Measurements from ENCODE around the gene PTPRT. TPM values are rescaled to one million over a fixed set of nuclear protein-coding genes. Genes with fewer than 3 reads are reported as not detected.

PTPRT gene
- total and polyA plus RNA-seq, 2 of the 13 experiments (the other 11 are each of a cell fraction or from before 2014, with no cell fraction given), result under 0.01 to 0.09 TPM

- BruUV-seq (replicated peaks), result no TSS peak
- ChIA-PET POLR2A (no interaction called here), CTCF (ENCODE audit: low intra/inter-chr PET ratio, low total read pairs) (no interaction called here)
- Histone ChIP-seq H2AFZ (ENCODE audit: low read length) (no peak overlapping the region), H4K20me1 (ENCODE audit: insufficient read depth, low read length) (no peaks in the 10 kb centered on the region), H3K9me3 (ENCODE audit: low read length) (peaks cover 77% of the 10 kb centered on the region), H3K79me2 (ENCODE audit: insufficient read depth, low read length) (no peaks in the 10 kb centered on the region), H3K4me2 (ENCODE audit: low read depth, low read length) (no peak overlapping the region), H3K27ac (ENCODE audit: extremely low read length, insufficient read depth, low read length) (no peak overlapping the region), H3K4me1 (ENCODE audit: insufficient read depth, low read length) (no peaks in the 10 kb centered on the region), H3K9ac (ENCODE audit: insufficient read depth, low read depth, low read length) (no peak overlapping the region), H3K36me3 (replicated peaks in 1 of 2; ENCODE audit: control insufficient read depth in 1 of 2, insufficient read depth in 2 of 2, low read length in 2 of 2) (no peaks in the 10 kb centered on the region), H3K4me3 (replicated peaks in 1 of 3; ENCODE audit: insufficient read depth in 1 of 3, low read depth in 2 of 3, low read length in 3 of 3) (no peak overlapping the region), H3K27me3 (ENCODE audit: control insufficient read depth in 1 of 2, insufficient read depth in 2 of 2, low read length in 2 of 2) (no peaks in the 10 kb centered on the region)
- TF ChIP-seq TSC22D2 (CRISPR knock-in tag; IDR thresholded peaks at IDR 0.05; ENCODE audit: borderline replicate concordance), result no peak
- no peak for TF ChIP-seq HDAC6 (IDR thresholded peaks at IDR 0.05; ENCODE audit: low read depth, low read length)
- no peak for TF ChIP-seq HNF4G (IDR thresholded peaks at IDR 0.05; ENCODE audit: borderline replicate concordance, low read depth, low read length)
- TF ChIP-seq HNF4G (CRISPR knock-in tag; IDR thresholded peaks at IDR 0.05; ENCODE audit: borderline replicate concordance, low read depth), result no peak
- TF ChIP-seq SMAD1 (CRISPR knock-in tag; IDR thresholded peaks at IDR 0.05; ENCODE audit: borderline replicate concordance, low read depth), result no peak
- no peak for TF ChIP-seq ZNF777 (CRISPR knock-in tag; IDR thresholded peaks at IDR 0.05)
- FAIRE-seq (no peak), DNase-seq (ENCODE audit: low spot score) (no peak), ATAC-seq (no peak)
- in situ Hi-C loops (cut with HindIII; ENCODE audit: extremely low pct_ligation_motif_present, low pct_unique_long_range_greater_than_20kb) (no loop called here), intact Hi-C loops (cut with micrococcal nuclease; ENCODE audit: unreplicated experiment) (no loop called here)
Measured at GRCh38 chr20:42852691-42853090, 337.0 kb downstream of the PTPRT start.

DNA sequence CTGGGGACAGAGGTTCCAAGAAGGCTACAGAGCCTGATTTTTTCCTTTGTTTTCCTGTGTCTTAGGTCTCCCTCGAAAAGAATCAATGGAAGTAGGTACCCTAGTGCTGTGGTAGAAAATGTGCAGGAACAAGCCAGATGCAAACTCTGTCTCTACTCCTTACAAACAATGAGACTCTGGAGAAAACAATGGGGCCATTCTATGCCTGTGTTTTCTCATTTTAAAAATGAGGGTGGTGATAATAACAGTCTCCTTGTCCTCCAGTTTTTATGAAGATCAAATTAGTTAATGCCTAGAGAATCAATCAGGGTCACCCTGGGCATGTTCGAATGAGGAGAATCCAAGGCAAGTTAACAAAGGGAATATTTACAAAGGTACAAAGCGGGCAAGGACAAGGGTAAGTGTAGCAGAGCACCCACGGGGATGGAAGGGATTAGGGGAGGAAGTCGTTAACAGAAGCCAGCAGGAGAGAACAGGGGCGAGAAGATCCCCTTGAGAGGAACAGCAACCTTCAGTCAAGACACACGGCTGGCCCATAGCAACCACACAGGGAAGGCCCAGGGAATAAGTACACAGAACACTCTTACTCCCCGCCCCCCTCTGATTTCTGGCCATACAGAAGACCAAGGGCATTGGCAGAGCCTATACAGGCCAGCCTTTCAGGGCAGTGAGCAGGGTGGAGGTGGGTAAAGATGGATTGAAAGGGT lies 342.8 kb downstream of the PTPRT start:
- DNase-seq (ENCODE audit: low spot score) (no peak), ATAC-seq (no peak), FAIRE-seq (no peak)
- intact Hi-C loops (cut with micrococcal nuclease; ENCODE audit: unreplicated experiment) (no loop called here), in situ Hi-C loops (cut with HindIII; ENCODE audit: extremely low pct_ligation_motif_present, low pct_unique_long_range_greater_than_20kb) (no loop called here)
- ChIA-PET POLR2A (no interaction called here), CTCF (ENCODE audit: low intra/inter-chr PET ratio, low total read pairs) (no interaction called here)
- Histone ChIP-seq H4K20me1 (ENCODE audit: insufficient read depth, low read length) (no peaks in the 10 kb centered on the region), H3K4me3 (replicated peaks in 1 of 3; ENCODE audit: insufficient read depth in 1 of 3, low read depth in 2 of 3, low read length in 3 of 3) (no peak overlapping the region), H3K27ac (ENCODE audit: extremely low read length, insufficient read depth, low read length) (no peak overlapping the region), H3K9me3 (ENCODE audit: low read length) (peaks cover 86% of the 10 kb centered on the region), H3K36me3 (replicated peaks in 1 of 2; ENCODE audit: control insufficient read depth in 1 of 2, insufficient read depth in 2 of 2, low read length in 2 of 2) (no peaks in the 10 kb centered on the region), H2AFZ (ENCODE audit: low read length) (no peak overlapping the region), H3K27me3 (ENCODE audit: control insufficient read depth in 1 of 2, insufficient read depth in 2 of 2, low read length in 2 of 2) (no peaks in the 10 kb centered on the region), H3K4me2 (ENCODE audit: low read depth, low read length) (no peak overlapping the region), H3K9ac (ENCODE audit: insufficient read depth, low read depth, low read length) (no peak overlapping the region), H3K4me1 (ENCODE audit: insufficient read depth, low read length) (no peaks in the 10 kb centered on the region), H3K79me2 (ENCODE audit: insufficient read depth, low read length) (no peaks in the 10 kb centered on the region)
- no TSS peak for BruUV-seq (replicated peaks)
- no peak for TF ChIP-seq ZFP36 (IDR thresholded peaks at IDR 0.05; ENCODE audit: borderline replicate concordance, low read depth, low read length, partially characterized antibody)
- TF ChIP-seq SNAPC5 (CRISPR knock-in tag; IDR thresholded peaks at IDR 0.05; ENCODE audit: borderline replicate concordance), result no peak
- TF ChIP-seq SAFB2 (CRISPR knock-in tag; IDR thresholded peaks at IDR 0.05; ENCODE audit: borderline replicate concordance, low read depth), result no peak
- TF ChIP-seq, protein P1, sequence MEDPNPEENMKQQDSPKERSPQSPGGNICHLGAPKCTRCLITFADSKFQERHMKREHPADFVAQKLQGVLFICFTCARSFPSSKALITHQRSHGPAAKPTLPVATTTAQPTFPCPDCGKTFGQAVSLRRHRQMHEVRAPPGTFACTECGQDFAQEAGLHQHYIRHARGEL (CRISPR knock-in tag; IDR thresholded peaks at IDR 0.05), result no peak
- no peak for TF ChIP-seq SAP130 (CRISPR knock-in tag; IDR thresholded peaks at IDR 0.05; ENCODE audit: low read depth)
- no peak for TF ChIP-seq ZFY (CRISPR knock-in tag; IDR thresholded peaks at IDR 0.05)
- no peak for TF ChIP-seq NFKB2 (CRISPR knock-in tag; IDR thresholded peaks at IDR 0.05; ENCODE audit: borderline replicate concordance)
- WGBS (ENCODE audit: low lambda C conversion rate), result under 1% methylated on average over 8 of the region's 8 CpGs
